Measurements from ENCODE around the gene SMR3B. TPM values are rescaled to one million over a fixed set of nuclear protein-coding genes. Genes with fewer than 3 reads are reported as not detected.

Gene SMR3B
- total and polyA plus RNA-seq, 2 of the 8 experiments (the other 6 are each of a cell fraction or from before 2014, with no cell fraction given): not detected

GRCh38 chr4:70371987-70372386 lies 10.9 kb upstream of the SMR3B start:
- no peaks in the 10 kb centered on the region for H3K79me2 ChIP-seq (ENCODE audit: control insufficient read depth in 1 of 2, insufficient read depth in 2 of 2, low read length in 2 of 2)
- H3K23me2 ChIP-seq (ENCODE audit: low read depth, low read length): no peaks in the 10 kb centered on the region
- 92% methylated on average over 4 of the region's 4 CpGs; no CpG with 5 or more reads in 1 of the 2 experiments for WGBS, 2 experiments (ENCODE audit: extremely low coverage in 1 of 2, insufficient coverage in 1 of 2, insufficient read length in 1 of 2, insufficient replicate concordance in 2 of 2, low coverage in 1 of 2, low lambda C conversion rate in 2 of 2, missing lambda C conversion rate in 1 of 2)
- H2BK12ac ChIP-seq (ENCODE audit: low read depth, low read length): no peak overlapping the region
- H2BK15ac ChIP-seq (ENCODE audit: low read length): no peak overlapping the region
- ChIA-PET POLR2A (ENCODE audit: partially characterized antibody) (no interaction called here), CTCF (ENCODE audit: partially characterized antibody) (no interaction called here)
- H4K91ac ChIP-seq (replicated peaks; ENCODE audit: insufficient read length, low read length): no peak overlapping the region
- no peak for TF ChIP-seq CTBP2 (IDR thresholded peaks at IDR 0.05; ENCODE audit: borderline replicate concordance, insufficient read depth, insufficient read length, low read length)
- H3K4ac ChIP-seq (replicated peaks; ENCODE audit: insufficient read length, low read depth, low read length): no peak overlapping the region
- no peaks in the 10 kb centered on the region for H3K4me1 ChIP-seq (replicated peaks in 1 of 4; ENCODE audit: control insufficient read depth in 3 of 4, insufficient read depth in 4 of 4, low read length in 3 of 4)
- no peaks in the 10 kb centered on the region for H3K36me3 ChIP-seq (ENCODE audit: control insufficient read depth in 2 of 4, insufficient read depth in 4 of 4, low read length in 3 of 4)
- no peaks in the 10 kb centered on the region for H4K20me1 ChIP-seq (replicated peaks in 1 of 2; ENCODE audit: control insufficient read depth in 1 of 2, insufficient read depth in 2 of 2, low read length in 2 of 2)
- H2BK120ac ChIP-seq (replicated peaks; ENCODE audit: low read depth, low read length): no peak overlapping the region
- no peak overlapping the region for H4K8ac ChIP-seq (ENCODE audit: extremely low read depth, insufficient read depth, low read length)
- H3K9ac ChIP-seq (replicated peaks in 1 of 4; ENCODE audit: extremely low read depth in 1 of 4, low read depth in 3 of 4, low read length in 3 of 4): no peak overlapping the region
- H3K79me1 ChIP-seq (ENCODE audit: low read depth, low read length): no peaks in the 10 kb centered on the region
- no peak overlapping the region for H2BK20ac ChIP-seq (ENCODE audit: low read length)
- no peak overlapping the region for H3K18ac ChIP-seq (ENCODE audit: extremely low read depth, low read length)
- no peak overlapping the region for H3K4me3 ChIP-seq (ENCODE audit: extremely low read depth in 1 of 4, insufficient read depth in 2 of 4, low read depth in 3 of 4, low read length in 4 of 4)
- H2AK5ac ChIP-seq (ENCODE audit: low read depth, low read length): no peak overlapping the region
- H2AFZ ChIP-seq (ENCODE audit: low read length): no peak overlapping the region
- no peak overlapping the region for H3K27ac ChIP-seq (ENCODE audit: low read depth, low read length)
- no peak overlapping the region for H3K4me2 ChIP-seq (ENCODE audit: insufficient read depth in 1 of 2, low read depth in 2 of 2, low read length in 2 of 2)
- H3K27me3 ChIP-seq (replicated peaks in 1 of 4; ENCODE audit: control insufficient read depth in 3 of 4, extremely low read depth in 1 of 4, insufficient read depth in 3 of 4, low read length in 3 of 4): no peaks in the 10 kb centered on the region
- no peak overlapping the region for H3K23ac ChIP-seq (ENCODE audit: insufficient read length)
- H2BK5ac ChIP-seq (ENCODE audit: low read depth, low read length): no peak overlapping the region
- no peak overlapping the region for H3K56ac ChIP-seq (replicated peaks; ENCODE audit: insufficient read length, low read depth, low read length)
- no peak overlapping the region for H3K14ac ChIP-seq (ENCODE audit: insufficient read length)
- H4K5ac ChIP-seq (ENCODE audit: insufficient read length, low read depth, low read length): no peak overlapping the region
- no peak for FAIRE-seq
- H3K9me3 ChIP-seq (ENCODE audit: insufficient read depth in 2 of 2, low read depth in 1 of 2, low read length in 1 of 2): no peaks in the 10 kb centered on the region
- no peak for DNase-seq (ENCODE audit: low read depth in 1 of 2, low spot score in 2 of 2)

Measured in H1 (cell line).